HUES64 (cell line): ENCODE data around the gene DOK3.

Experiments
- H3K27ac ChIP-seq: 2 replicates; pipeline ENCODE4 v1.7.0; 2013; ENCODE audit warnings: low read depth, low read length, inconsistent platforms
- H3K27me3 ChIP-seq: 2 replicates; pipeline ENCODE4 v1.6.1; 2013; ENCODE audit warnings: mild to moderate bottlenecking, low read length; ENCODE audit not compliant: insufficient read depth
- H3K36me3 ChIP-seq: 2 replicates; pipeline ENCODE4 v1.6.1; 2013; ENCODE audit warnings: mild to moderate bottlenecking, low read length; ENCODE audit not compliant: insufficient read depth
- H3K4me1 ChIP-seq: 2 replicates; pipeline ENCODE4 v1.6.1; 2013; ENCODE audit warnings: mild to moderate bottlenecking, low read length, moderate library complexity; ENCODE audit not compliant: insufficient read depth
- H3K4me3 ChIP-seq: 2 replicates; pipeline ENCODE4 v1.5.1; 2013; ENCODE audit warnings: mild to moderate bottlenecking, low read length, moderate library complexity
- H3K9ac ChIP-seq: 2 replicates; pipeline ENCODE4 v1.6.1; 2013; ENCODE audit warnings: mild to moderate bottlenecking, low read depth, low read length
- H3K9me3 ChIP-seq: 2 replicates; pipeline ENCODE4 v1.6.1; 2013; ENCODE audit warnings: low read depth, low read length; ENCODE audit not compliant: insufficient read depth
- WGBS: fragments of 150-250, 120-280 bp; methylation state at CpG from one replicate; pipeline ENCODE4 v1.1.7; 2013; ENCODE audit warnings: missing lambda C conversion rate; 5-methylcytosine and 5-hydroxymethylcytosine counted together

DOK3 gene

DNA sequence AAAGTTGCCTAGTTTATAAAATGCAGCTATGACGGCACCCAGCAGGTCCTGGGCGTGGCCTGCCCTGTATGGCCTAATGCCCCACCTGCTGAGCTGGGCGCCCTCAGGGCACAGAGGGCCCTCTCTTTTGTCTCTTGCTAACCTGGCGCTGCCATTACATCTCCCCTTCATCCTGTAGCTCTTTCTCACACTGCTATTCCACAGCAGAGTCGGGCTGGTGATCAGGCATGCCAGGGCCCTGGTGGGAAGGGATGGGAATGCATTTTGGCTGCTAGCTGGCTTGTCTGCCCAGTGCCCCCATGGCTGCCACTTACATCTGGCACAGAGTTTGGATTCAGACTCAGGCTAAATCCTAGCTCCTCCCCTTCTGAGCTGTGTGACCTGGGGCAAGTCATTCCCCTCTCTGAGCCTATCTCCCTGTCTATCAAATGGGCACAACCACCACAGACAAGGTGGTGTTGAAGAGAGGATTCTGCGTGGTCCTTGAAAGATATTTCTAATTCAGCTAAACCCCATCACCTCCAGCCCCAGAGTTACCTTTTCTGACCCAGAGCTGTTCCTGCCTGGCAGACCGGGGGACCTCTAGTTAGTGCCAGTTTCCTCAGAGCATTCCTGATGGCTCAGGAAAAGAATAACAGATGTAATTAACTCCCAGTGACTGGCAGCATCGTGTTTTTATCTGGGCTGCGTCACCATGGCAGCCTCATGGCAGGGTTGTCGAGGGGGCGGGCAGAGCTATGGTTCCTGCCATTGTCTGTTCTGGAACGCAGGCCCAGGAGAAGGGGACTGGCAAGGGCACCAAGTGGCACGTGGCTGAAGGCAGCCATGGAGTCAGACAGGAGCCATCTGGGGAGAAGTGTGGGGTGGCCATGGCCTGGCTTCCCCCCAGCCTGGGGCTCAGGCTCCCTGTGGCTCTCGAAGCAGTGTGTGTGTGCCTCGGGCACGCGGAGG is 56.7 kb downstream of the DOK3 start:
- 90% methylated on average over 16 of the region's 17 CpGs for WGBS

More for the DNA sequence above, 56.7 kb downstream of the DOK3 start:
- H3K4me3 ChIP-seq = no peak overlapping the region; the same call in 1 of the 2 replicates
- no peaks in the 10 kb centered on the region for H3K9me3 ChIP-seq
- peaks cover 11% of the 10 kb centered on the region for H3K36me3 ChIP-seq
- peaks cover 8% of the 10 kb centered on the region; the same call in 1 of the 2 replicates for H3K27me3 ChIP-seq
- no peak overlapping the region; the same call in 1 of the 2 replicates for H3K9ac ChIP-seq
- peaks cover 26% of the 10 kb centered on the region for H3K4me1 ChIP-seq
- no peak overlapping the region for H3K27ac ChIP-seq
